Erythroblast (primary cell): Measurements from ENCODE around the gene CXXC5.

Experiments used
- GATA1 ChIP-seq: IDR thresholded peaks from 2 replicates; pipeline ENCODE4 v1.6.1; 2011; ENCODE audit warnings: low read depth, mild to moderate bottlenecking, control low read depth, low read length, moderate library complexity
- POLR2A ChIP-seq: IDR thresholded peaks from 2 replicates; pipeline ENCODE4 v1.6.1; 2011; ENCODE audit warnings: mild to moderate bottlenecking, low read length

DNA sequence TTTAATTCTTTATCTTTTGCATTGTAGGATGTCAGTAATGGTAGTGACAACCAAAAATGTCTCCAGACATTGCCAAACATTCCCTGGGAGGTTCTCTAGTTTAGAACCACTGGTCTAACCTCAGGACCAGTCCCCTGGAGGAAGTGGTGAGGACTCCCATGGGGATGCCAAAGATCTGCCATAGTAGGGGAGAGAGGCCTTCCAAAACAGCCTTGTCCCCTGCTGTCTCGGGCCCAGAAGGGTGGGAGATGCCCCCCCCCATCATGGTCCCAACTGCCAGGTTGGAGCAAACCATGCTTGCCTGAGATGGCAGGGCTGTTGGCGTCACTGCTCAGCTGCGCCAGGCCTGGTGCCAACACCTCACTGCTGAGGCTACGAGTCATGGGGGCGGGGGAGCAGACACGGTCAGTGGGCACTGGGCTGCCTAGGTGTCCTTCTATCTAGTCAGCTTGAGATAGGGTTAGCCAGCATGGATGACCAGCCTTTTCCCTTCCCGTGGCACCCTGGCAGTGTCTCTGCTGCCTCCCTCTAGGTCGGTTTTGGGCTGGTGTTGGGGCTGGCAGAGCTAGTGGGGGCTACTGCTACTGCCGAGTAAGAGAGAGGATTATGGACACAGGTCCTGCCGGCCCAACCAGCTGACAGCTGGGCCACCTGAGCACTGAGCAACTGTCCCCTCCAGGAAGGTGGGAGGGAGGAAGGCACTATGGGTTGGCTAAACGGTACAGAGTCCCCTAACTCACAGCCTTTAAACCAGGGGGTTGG lies 8.3 kb upstream of the CXXC5 start:
- TF ChIP-seq POLR2A (no peak), GATA1 (no peak)
